Measurements from ENCODE around the gene MOGAT2. TPM values are rescaled to one million over a fixed set of nuclear protein-coding genes. Genes with fewer than 3 reads are reported as not detected.

MOGAT2 gene
- total RNA-seq, 2 experiments from 2014 or later, result not detected

GRCh38 chr11:75725547-75726320, 8.1 kb downstream of the MOGAT2 start:
- H3K27ac Mint-ChIP-seq, result no peak overlapping the region
- H3K4me1 Mint-ChIP-seq (ENCODE audit: low read depth), result no peaks in the 10 kb centered on the region
- H3K36me3 Mint-ChIP-seq (ENCODE audit: low read depth), result no peaks in the 10 kb centered on the region
- ATAC-seq (no peak), DNase-seq (no peak)
- no peak overlapping the region for H3K4me3 Mint-ChIP-seq
- H3K9me3 Mint-ChIP-seq, result no peaks in the 10 kb centered on the region
- CTCF ChIA-PET, result interaction anchor here (1.4 kb wide), 1 partner anchor 426 kb away, joined by 5 read pairs; no protein-coding TSS in a partner anchor
- POLR2A ChIA-PET, result no interaction called here
- no peak for TF ChIP-seq CTCF (IDR thresholded peaks at IDR 0.05)
- no peaks in the 10 kb centered on the region for H3K27me3 Mint-ChIP-seq
- intact Hi-C loops (cut with micrococcal nuclease), result no loop called here

- ATAC-seq (no peak), DNase-seq (no peak)
- Mint-ChIP-seq H3K4me3 (no peak overlapping the region), H3K4me1 (ENCODE audit: low read depth) (no peaks in the 10 kb centered on the region), H3K9me3 (no peaks in the 10 kb centered on the region), H3K36me3 (ENCODE audit: low read depth) (no peaks in the 10 kb centered on the region), H3K27ac (no peak overlapping the region), H3K27me3 (no peaks in the 10 kb centered on the region)
- ChIA-PET CTCF (interaction anchor here (1.6 kb wide), 1 partner anchor 168 kb away, joined by 3 read pairs; no protein-coding TSS in a partner anchor), POLR2A (no interaction called here)
- intact Hi-C loops (cut with micrococcal nuclease), result no loop called here
- TF ChIP-seq CTCF (IDR thresholded peaks at IDR 0.05), result no peak
Observed at GRCh38 chr11:75728992-75729391, 11.4 kb downstream of the MOGAT2 start.

- CTCF ChIA-PET, result no interaction called here
- DNase-seq, result no peak
- Mint-ChIP-seq H3K36me3 (ENCODE audit: low read depth) (no peaks in the 10 kb centered on the region), H3K27me3 (peaks cover 2% of the 10 kb centered on the region), H3K4me3 (no peak overlapping the region), H3K4me1 (ENCODE audit: low read depth) (no peaks in the 10 kb centered on the region), H3K27ac (no peak overlapping the region), H3K9me3 (no peaks in the 10 kb centered on the region)
- TF ChIP-seq CTCF (IDR thresholded peaks at IDR 0.05), result no peak
- no peak for ATAC-seq
- intact Hi-C loops (cut with micrococcal nuclease), result no loop called here
- POLR2A ChIA-PET, result no interaction called here
Observed at GRCh38 chr11:75731095-75731494, 13.5 kb downstream of the MOGAT2 start.

- ChIA-PET POLR2A (no interaction called here), CTCF (no interaction called here)
- H3K4me3 Mint-ChIP-seq, result no peak overlapping the region
- H3K36me3 Mint-ChIP-seq (ENCODE audit: low read depth), result no peaks in the 10 kb centered on the region
- no peaks in the 10 kb centered on the region for H3K9me3 Mint-ChIP-seq
- DNase-seq, result no peak
- intact Hi-C loops (cut with micrococcal nuclease), result no loop called here
- ATAC-seq, result no peak
- H3K4me1 Mint-ChIP-seq (ENCODE audit: low read depth), result no peaks in the 10 kb centered on the region
- H3K27ac Mint-ChIP-seq, result no peak overlapping the region
- TF ChIP-seq CTCF (IDR thresholded peaks at IDR 0.05), result no peak
- H3K27me3 Mint-ChIP-seq, result peaks cover 4% of the 10 kb centered on the region
Observed at GRCh38 chr11:75733071-75733430, 15.4 kb downstream of the MOGAT2 start.

- ATAC-seq (peak; percentile 79), DNase-seq (no peak)
- Mint-ChIP-seq H3K27ac (no peak overlapping the region), H3K9me3 (no peaks in the 10 kb centered on the region), H3K27me3 (peaks cover 4% of the 10 kb centered on the region), H3K4me1 (ENCODE audit: low read depth) (no peaks in the 10 kb centered on the region), H3K4me3 (no peak overlapping the region), H3K36me3 (ENCODE audit: low read depth) (no peaks in the 10 kb centered on the region)
- CTCF ChIA-PET, result interaction anchor here (1.7 kb wide), 1 partner anchor 28 kb away, joined by 4 read pairs; no protein-coding TSS in a partner anchor
- TF ChIP-seq CTCF (IDR thresholded peaks at IDR 0.05), result no peak
- intact Hi-C loops (cut with micrococcal nuclease), result no loop called here
- POLR2A ChIA-PET, result no interaction called here
Observed at GRCh38 chr11:75733431-75734107, 15.9 kb downstream of the MOGAT2 start.

Measured in activated CD8-positive, alpha-beta T cell treated with anti-CD3 and anti-CD28 coated beads for 36 hours (primary cell).